Measurements from ENCODE around the gene WDR45B. TPM values are rescaled to one million over a fixed set of nuclear protein-coding genes. Genes with fewer than 3 reads are reported as not detected.

The WDR45B gene
- total RNA-seq, 1 donor from 2014 or later: 75.8 TPM

DNA sequence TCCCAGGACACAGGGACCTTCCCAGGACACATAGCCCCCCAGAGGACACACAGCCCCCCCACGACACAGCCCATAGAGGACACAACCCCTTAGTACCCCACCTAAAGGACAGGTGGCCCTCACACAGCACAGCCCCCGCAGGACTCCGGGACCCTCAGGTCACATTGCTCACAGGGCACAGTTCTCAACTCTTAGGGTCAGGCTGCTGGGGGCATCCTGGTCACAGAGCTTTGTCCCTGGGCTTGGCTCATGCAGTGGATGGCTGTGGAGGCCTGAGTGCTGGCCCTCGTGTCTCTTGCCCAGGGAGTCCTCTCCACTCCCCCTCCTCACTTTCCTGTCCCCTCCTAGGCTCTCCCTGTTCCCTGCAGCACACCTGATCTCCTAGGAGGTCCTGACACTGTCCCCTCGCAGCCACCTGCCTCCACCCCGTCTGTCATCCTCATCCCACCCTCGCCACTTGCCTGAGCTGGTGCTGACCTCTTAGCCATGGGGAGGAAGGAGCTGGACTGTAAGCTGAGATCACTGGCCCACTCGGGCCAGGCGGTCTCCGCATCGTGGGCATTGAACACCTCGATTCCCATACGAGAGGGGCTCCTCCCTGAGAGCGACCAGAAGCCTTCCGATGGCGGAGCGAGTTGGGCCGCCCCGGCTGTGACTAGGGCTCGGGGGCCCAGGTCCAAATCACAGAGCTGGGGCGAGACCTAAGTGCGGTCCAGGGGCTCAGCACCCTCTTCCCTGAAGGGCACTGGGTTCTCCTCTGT lies 1.4 kb upstream of the WDR45B start:
- no peak for DNase-seq (ENCODE audit: low spot score, unreplicated experiment)

GRCh38 chr17:82648742-82649331 lies 593 bp upstream of the WDR45B start:
- DNase-seq (ENCODE audit: low spot score, unreplicated experiment): peak; percentile 31
- peak overlapping the region; percentile 61 for H3K4me3 Mint-ChIP-seq (ENCODE audit: low read depth)
- H3K27ac Mint-ChIP-seq: no peak overlapping the region
- peaks cover under 1% of the 10 kb centered on the region for H3K36me3 Mint-ChIP-seq (ENCODE audit: insufficient read depth)
- H3K27me3 Mint-ChIP-seq: no peaks in the 10 kb centered on the region
- H3K4me1 Mint-ChIP-seq (ENCODE audit: low read depth): peaks cover 13% of the 10 kb centered on the region
- H3K9me3 Mint-ChIP-seq (ENCODE audit: low read depth): no peaks in the 10 kb centered on the region
- no peak for TF ChIP-seq CTCF (IDR thresholded peaks at IDR 0.05; ENCODE audit: unreplicated experiment)

More for the DNA sequence above, 1.4 kb upstream of the WDR45B start:
- Mint-ChIP-seq H3K9me3 (ENCODE audit: low read depth) (no peaks in the 10 kb centered on the region), H3K4me3 (ENCODE audit: low read depth) (peak overlapping the region; percentile 47), H3K27ac (peak overlapping the region; percentile 43), H3K27me3 (no peaks in the 10 kb centered on the region), H3K36me3 (ENCODE audit: insufficient read depth) (no peaks in the 10 kb centered on the region), H3K4me1 (ENCODE audit: low read depth) (peaks cover 15% of the 10 kb centered on the region)
- no peak for TF ChIP-seq CTCF (IDR thresholded peaks at IDR 0.05; ENCODE audit: unreplicated experiment)

DNA sequence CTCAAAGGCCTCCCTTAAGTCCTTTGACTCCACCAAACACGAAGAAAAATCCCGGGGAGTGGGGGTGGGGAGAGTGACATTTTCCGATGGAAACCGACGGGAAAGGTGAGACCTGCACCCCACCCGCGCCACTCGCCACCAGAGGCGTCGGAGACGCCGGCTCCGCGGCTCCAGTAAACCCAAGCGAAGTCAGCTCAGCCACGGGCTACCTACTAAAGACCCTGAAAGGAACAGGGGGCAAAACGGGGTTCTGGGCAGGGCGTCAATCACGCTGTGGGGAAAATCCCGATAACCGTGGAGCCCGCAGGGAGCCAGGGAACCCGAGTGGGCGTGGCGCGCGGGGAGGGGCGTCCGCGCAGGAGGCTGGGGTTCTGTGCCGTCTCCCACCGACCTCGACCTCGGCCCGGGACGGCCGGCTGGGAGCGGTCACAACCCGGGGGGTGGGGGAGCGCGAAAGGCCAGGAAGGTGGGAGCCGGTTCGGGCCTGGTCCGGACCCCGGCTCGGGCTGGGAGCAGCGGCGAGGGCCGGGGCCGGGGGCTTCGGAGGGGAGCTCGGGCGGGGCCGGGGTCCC lies 565 bp downstream of the WDR45B start:
- Mint-ChIP-seq H3K9me3 (ENCODE audit: low read depth) (no peaks in the 10 kb centered on the region), H3K27ac (peak overlapping the region; percentile 89), H3K4me1 (ENCODE audit: low read depth) (peaks cover 13% of the 10 kb centered on the region), H3K4me3 (ENCODE audit: low read depth) (peak overlapping the region; percentile 86), H3K27me3 (no peaks in the 10 kb centered on the region), H3K36me3 (ENCODE audit: insufficient read depth) (peaks cover 5% of the 10 kb centered on the region)
- DNase-seq (ENCODE audit: low spot score, unreplicated experiment): peak; percentile 50
- TF ChIP-seq CTCF (IDR thresholded peaks at IDR 0.05; ENCODE audit: unreplicated experiment): peak; percentile 19

DNA sequence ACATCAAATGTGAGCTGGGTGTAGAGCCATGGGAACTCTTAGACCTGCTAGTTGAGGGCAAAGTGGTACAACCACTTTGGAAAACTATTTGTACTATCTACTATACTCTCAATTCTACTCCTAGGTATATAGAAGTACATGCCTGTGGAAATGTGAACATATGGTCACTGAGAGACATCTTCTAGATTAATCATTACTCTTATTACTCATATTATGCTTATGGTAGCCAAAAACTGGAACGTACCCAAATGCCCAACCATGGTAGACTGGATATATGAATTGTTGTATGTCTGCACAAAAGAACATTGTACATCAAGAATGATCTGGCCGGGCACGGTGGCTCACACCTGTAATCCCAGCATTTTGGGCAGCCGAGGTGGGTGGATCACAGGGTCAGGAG lies 2.7 kb downstream of the WDR45B start:
- DNase-seq (ENCODE audit: low spot score, unreplicated experiment): no peak
- peak overlapping the region; percentile 86 for H3K4me3 Mint-ChIP-seq (ENCODE audit: low read depth)
- no peaks in the 10 kb centered on the region for H3K27me3 Mint-ChIP-seq
- peaks cover 13% of the 10 kb centered on the region for H3K4me1 Mint-ChIP-seq (ENCODE audit: low read depth)
- H3K9me3 Mint-ChIP-seq (ENCODE audit: low read depth): no peaks in the 10 kb centered on the region
- no peak for TF ChIP-seq CTCF (IDR thresholded peaks at IDR 0.05; ENCODE audit: unreplicated experiment)
- peak overlapping the region; percentile 67 for H3K27ac Mint-ChIP-seq
- peaks cover 13% of the 10 kb centered on the region for H3K36me3 Mint-ChIP-seq (ENCODE audit: insufficient read depth)

DNA sequence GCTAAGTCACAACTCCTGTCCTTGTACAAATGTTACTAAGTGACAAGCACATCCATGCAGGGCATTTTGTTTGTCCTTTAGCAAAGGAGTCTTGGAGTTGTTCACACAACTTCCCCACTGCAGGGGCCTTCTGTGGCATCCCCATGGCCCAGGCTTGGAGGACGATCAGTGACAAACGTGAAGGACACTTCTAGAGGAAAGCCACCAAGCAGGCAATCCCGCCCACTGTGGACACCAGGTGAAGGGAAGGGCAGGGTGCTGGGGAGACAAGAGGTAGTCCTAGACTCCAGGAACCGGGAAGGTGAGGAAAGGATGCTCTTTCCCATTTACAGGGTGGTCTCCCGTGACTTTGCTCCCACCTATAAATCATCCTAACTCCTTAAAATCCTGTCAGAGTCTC lies 4.1 kb downstream of the WDR45B start:
- H3K27ac Mint-ChIP-seq: peak overlapping the region; percentile 29
- TF ChIP-seq CTCF (IDR thresholded peaks at IDR 0.05; ENCODE audit: unreplicated experiment): no peak
- H3K9me3 Mint-ChIP-seq (ENCODE audit: low read depth): peaks cover 2% of the 10 kb centered on the region

More for the DNA sequence above, 4.1 kb downstream of the WDR45B start:
- Mint-ChIP-seq H3K36me3 (ENCODE audit: insufficient read depth) (peaks cover 22% of the 10 kb centered on the region), H3K4me3 (ENCODE audit: low read depth) (no peak overlapping the region), H3K27me3 (no peaks in the 10 kb centered on the region), H3K4me1 (ENCODE audit: low read depth) (peaks cover 13% of the 10 kb centered on the region)
- no peak for DNase-seq (ENCODE audit: low spot score, unreplicated experiment)
